Measurements from ENCODE around the gene UPB1. TPM values are rescaled to one million over a fixed set of nuclear protein-coding genes. Genes with fewer than 3 reads are reported as not detected.

Gene UPB1
- total RNA-seq, 2 donors from 2014 or later, result 0.05 to 5.0 TPM

DNA sequence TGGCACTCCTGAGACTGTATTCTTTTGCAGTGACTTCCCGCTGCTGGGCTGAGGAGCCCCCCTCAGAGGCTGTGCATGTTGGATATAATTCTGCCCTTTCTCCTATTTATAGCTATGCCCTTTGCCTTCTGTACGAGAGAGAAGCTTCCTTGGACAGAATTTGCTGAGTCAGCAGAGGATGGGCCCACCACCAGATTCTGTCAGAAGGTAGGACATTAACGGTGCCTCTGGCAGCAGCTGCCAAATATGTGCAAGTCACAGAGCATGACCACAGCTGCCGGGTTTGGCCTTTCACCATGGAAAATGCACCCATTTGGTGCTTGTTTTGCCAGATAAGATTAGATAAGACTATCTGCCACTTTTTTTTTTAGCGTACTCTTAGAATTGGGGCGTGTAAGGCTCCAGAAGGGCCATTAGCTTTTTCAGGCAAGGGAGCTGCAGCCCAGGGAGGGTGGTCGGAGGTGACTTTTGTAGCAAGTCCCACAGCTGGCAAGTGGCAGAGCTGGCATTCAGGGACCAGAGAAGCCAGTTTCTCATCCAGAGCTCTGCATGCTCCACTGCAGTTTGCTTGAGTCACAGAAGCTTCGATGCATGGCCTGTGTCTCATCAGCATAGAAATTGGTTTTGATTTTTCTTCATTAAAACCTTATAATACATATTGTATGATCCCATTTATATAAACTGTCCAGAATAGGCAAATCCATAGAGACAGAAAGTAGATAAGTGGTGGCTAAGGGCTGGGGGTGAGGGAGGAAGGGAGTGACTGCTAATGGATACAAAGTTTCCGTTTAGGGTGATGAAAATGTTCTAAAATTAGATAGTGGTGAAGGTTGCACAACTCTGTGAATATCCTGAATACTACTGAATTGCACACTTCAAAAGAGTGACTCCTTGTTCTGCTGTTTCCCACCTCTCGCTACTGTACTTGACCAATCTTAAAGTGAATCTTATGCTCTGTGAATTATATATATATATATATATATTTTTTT lies 15.8 kb downstream of the UPB1 start:
- Histone ChIP-seq H3K4me1 (replicated peaks) (no peaks in the 10 kb centered on the region), H3K27me3 (replicated peaks; ENCODE audit: insufficient read depth) (no peaks in the 10 kb centered on the region), H3K9me3 (no peaks in the 10 kb centered on the region), H3K36me3 (no peaks in the 10 kb centered on the region), H3K27ac (no peak overlapping the region), H3K4me3 (no peak overlapping the region)
- no peak for TF ChIP-seq CTCF (IDR thresholded peaks at IDR 0.05)
- no peak for TF ChIP-seq POLR2AphosphoS5 (IDR thresholded peaks at IDR 0.05)
- WGBS, result 69% methylated on average over 10 of the region's 10 CpGs
- no peak for DNase-seq (ENCODE audit: low spot score)
- intact Hi-C loops (cut with DNase I), result no loop called here

GRCh38 chr22:24512043-24512442 lies 16.9 kb downstream of the UPB1 start:
- WGBS, result 72% methylated on average over 3 of the region's 3 CpGs
- Histone ChIP-seq H3K4me1 (replicated peaks) (no peaks in the 10 kb centered on the region), H3K4me3 (no peak overlapping the region), H3K9me3 (no peaks in the 10 kb centered on the region), H3K36me3 (no peaks in the 10 kb centered on the region), H3K27me3 (replicated peaks; ENCODE audit: insufficient read depth) (no peaks in the 10 kb centered on the region), H3K27ac (no peak overlapping the region)
- TF ChIP-seq POLR2AphosphoS5 (IDR thresholded peaks at IDR 0.05) (no peak), POLR2A (IDR thresholded peaks at IDR 0.05) (no peak), CTCF (IDR thresholded peaks at IDR 0.05) (no peak)
- intact Hi-C loops (cut with DNase I), result no loop called here
- DNase-seq (ENCODE audit: low spot score), result no peak

- no peak for DNase-seq (ENCODE audit: low spot score)
- TF ChIP-seq CTCF (IDR thresholded peaks at IDR 0.05), result no peak
- TF ChIP-seq POLR2A (IDR thresholded peaks at IDR 0.05), result no peak
- H3K27ac ChIP-seq, result no peak overlapping the region
- intact Hi-C loops (cut with DNase I), result no loop called here
- no peaks in the 10 kb centered on the region for H3K27me3 ChIP-seq (replicated peaks; ENCODE audit: insufficient read depth)
- H3K4me3 ChIP-seq, result no peak overlapping the region
- 91% methylated on average over 9 of the region's 9 CpGs for WGBS
- H3K36me3 ChIP-seq, result no peaks in the 10 kb centered on the region
- no peaks in the 10 kb centered on the region for H3K4me1 ChIP-seq (replicated peaks)
- no peaks in the 10 kb centered on the region for H3K9me3 ChIP-seq
These were observed 18.5 kb downstream of the UPB1 start for GRCh38 chr22:24513378-24514240.

DNA sequence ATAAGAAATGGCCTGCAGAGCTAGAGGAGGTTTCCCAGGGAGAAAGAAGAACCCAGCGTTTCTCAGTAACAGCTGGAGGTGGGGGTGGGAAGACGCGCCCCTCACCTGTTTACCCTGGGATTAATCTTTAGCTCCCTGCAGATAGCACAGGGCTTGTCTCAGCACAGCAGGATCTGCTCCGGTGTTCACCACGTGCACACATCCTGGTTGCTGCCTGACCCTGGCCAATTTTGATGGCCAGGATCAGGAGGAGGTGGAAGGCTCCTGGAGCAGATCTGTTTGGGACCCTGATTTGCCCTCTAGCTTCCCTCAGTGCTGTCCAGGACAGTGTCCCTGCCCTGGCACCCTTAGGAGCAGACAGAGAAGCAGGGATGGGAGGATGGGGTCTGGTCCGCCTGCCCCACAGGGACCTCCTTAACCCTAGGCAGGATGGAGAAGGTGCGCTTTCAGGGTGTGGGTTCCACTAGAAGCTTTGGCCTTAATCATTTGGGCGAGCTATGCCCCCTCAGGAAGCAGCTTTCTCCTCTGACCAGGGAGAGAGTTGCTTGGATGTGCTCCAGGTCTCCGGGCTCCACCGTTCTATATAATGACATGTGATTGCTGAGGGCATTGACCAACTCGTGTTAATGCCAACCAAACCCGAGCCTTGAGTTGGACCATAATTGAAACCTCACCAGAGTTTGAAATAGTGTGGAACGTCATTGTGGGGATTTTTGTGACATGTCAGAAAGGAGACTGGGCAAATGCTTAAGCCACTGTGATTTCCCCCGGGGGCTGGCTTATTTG lies 19.3 kb downstream of the UPB1 start:
- TF ChIP-seq POLR2AphosphoS5 (IDR thresholded peaks at IDR 0.05) (no peak), CTCF (IDR thresholded peaks at IDR 0.05) (no peak), POLR2A (IDR thresholded peaks at IDR 0.05) (no peak)
- H3K9me3 ChIP-seq, result no peaks in the 10 kb centered on the region
- intact Hi-C loops (cut with DNase I), result no loop called here

More for the DNA sequence above, 19.3 kb downstream of the UPB1 start:
- 60% methylated on average over 13 of the region's 14 CpGs for WGBS
- Histone ChIP-seq H3K27me3 (replicated peaks; ENCODE audit: insufficient read depth) (no peaks in the 10 kb centered on the region), H3K27ac (no peak overlapping the region), H3K4me1 (replicated peaks) (no peaks in the 10 kb centered on the region), H3K36me3 (no peaks in the 10 kb centered on the region), H3K4me3 (no peak overlapping the region)
- no peak for DNase-seq (ENCODE audit: low spot score)

Measured in prostate gland (tissue), 2 donors.